GM19468 (cell line): Measurements from ENCODE around the gene LRRC32.

Source experiments
- ATAC-seq: cut with Tn5 transposase; IDR thresholded peaks from one replicate; pipeline ENCODE4 v1.9.1; 2021; ENCODE audit warnings: mild to moderate bottlenecking, moderate library complexity, moderate number of reproducible peaks; ENCODE audit not compliant: unreplicated experiment; ENCODE audit errors: extremely low read depth

The LRRC32 gene

DNA sequence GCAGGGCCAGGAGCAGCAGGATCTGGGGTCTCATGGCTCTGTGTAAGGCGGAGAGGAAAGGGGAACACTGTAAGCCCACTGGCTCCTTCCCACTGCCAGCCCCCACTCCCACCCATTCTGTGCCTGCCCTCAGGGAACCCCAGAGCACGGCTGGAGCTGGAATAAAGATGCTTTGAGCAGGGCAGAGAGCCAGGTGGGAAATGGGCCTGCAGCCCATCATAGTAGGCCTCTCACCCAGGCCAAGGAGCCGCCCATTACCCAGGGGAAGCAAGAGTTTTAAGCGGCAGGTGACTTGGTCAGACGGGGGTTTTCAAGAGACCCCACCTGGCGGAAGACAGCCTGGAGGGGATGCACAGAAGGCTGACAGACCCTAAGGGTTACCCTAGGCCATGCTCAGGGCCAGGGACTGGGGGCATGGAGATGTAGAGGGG is 4.6 kb downstream of the LRRC32 start:
- no peak for ATAC-seq

DNA sequence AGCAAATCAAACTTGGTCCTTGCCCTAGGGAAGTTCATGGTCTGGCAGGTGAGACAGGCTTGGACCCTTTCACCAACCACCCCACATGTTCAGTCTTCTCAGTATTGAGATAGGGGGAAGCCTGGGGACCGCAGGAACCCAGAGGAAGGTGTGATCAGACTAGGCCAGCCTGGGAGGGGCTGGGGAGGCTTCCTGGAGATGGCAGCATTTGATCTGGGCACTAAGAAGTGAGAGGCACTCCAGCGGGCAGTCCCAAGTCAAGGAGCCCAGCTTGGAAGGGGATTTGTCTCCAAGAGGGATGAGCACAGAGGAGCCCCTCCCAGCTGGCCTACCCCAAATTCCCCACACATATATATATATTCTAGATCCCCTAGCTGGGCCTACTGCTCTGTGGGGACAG is 5.4 kb downstream of the LRRC32 start:
- ATAC-seq = no peak

DNA sequence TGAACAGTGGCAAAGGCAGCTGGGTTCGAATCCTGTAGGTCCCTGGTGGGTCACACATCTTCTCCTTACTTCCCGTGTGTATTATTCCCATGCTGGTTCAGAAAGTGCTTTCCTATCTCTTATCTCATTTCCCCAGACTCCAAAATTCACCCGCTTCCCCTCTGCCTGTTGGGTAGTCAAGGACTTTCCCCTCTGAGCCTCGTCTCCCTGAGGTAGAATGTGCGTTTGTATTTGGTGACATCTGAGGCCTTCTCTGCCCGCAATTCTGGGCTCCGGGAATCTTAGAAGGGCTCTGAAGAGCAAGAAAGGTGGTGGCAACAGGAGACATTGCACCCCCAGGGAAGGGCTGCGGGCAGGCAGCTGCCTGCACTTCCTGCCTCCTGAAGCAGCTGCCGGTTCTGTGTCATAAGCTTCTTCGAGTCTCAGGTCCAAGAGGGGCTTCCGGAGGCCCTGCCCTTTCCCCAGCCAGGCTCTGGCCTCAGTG is 5.9 kb downstream of the LRRC32 start:
- ATAC-seq = no peak

GRCh38 chr11:76663912-76664440 is 6.6 kb downstream of the LRRC32 start:
- ATAC-seq = no peak

DNA sequence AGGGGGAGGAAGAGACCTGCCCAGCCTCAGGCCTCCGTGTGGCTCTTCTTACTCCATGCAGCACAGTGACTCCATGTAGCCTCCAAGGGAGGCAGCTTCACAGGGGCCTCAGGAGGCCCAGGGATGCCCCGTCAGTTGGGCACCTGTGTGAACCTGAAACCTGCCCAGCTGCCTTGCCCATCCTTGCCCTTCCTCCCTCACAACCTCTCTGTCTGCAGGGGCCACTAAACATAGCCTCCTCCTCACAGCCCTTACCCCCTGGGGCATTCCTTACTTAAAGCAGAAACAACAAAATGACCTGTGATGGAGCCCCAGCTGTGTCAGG is 7.1 kb downstream of the LRRC32 start:
- ATAC-seq = no peak

- ATAC-seq = no peak
Measured at GRCh38 chr11:76662656-76663485, 7.7 kb downstream of the LRRC32 start.

- no peak for ATAC-seq
Measured at GRCh38 chr11:76661834-76662434, 8.6 kb downstream of the LRRC32 start.

GRCh38 chr11:76661306-76661751 is 9.2 kb downstream of the LRRC32 start:
- ATAC-seq = no peak

DNA sequence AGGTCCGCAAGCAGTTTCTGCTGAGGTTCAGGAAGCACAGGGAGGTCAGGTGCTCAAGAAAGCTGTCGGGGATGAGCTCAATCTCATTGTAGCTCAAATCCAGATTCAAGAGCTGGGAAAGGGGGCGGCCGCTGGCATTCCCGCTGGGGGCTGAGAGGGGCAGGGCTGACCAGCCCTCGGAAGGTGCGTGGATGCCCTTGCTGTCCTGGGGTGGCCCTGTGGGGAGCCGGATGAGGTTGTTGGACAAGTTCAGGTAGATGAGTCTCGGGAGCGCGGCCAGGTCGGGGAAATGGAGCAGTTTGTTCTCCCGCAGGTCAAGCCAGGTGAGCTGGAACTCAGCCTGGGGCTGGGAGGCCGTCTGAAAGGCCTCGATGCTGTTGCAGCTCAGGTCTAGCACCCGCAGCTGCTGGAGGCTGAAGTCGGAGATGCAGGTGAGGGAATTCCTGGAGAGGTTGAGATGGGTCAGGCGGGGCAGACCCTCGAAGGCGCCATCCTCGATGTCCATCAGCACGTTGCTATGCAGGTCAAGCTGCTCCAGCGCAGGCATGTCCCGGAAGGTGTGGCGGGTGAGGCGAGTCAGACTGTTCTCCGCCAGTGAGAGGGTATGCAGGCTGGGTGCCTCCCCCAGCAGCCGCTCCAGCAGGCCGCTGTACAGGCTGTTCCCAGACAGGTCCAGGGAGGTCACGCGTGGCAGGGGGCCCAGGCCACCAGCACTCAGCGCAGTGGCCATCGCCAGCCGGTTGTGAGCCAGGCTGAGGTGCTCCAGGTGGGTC is 9.8 kb downstream of the LRRC32 start:
- no peak for ATAC-seq

GRCh38 chr11:76659672-76660532 is 10.6 kb downstream of the LRRC32 start:
- no peak for ATAC-seq

- ATAC-seq = no peak
Measured at GRCh38 chr11:76658651-76659650, 11.6 kb downstream of the LRRC32 start.

- no peak for ATAC-seq
Measured at GRCh38 chr11:76658231-76658630, 12.3 kb downstream of the LRRC32 start.

DNA sequence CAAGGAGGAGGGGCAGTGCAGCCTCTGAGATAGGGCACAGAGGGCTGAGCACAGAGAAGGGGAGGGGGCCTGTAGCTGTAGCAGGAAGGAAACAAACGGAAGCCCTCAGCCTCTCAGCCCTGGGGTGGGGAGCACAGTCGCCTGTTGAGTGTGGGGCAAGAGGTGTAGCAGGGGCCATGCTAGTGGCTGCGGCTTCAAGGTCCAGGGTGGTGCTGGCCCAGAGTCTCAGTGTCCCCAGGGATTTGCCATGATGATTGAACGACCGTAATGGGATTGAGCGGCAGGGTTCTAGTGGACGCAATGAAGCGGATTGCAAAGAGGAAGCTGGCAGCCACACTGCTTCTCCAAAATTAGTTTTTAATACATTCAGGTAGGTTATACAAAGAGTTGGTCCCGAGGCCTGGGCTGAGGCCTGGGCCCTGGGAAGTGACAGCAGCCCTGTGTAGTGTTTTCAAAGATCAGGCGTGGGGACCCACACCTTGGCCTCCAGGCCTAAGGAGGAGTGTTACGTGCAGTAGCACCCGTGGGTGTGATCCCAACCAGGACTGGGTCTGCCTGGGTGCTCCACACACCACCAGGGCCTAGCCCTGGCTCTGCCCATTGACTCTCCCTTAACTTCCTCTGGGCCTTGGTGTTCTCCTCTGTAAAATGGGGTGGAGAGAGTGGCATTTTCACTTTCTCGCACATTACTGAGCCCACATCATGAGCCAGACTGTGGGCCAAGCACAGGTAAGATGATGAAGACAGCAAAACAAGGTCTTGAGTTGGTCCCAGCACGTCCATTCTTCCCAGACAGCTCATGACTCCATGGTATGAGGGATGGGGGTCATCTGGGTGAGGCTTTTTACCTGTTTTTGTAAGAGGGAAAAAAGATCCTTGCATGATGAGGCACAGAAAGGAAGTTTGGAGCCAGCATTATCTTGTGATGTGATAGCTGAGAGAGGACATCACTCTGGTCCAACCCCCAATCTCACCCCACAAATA is 13.1 kb downstream of the LRRC32 start:
- no peak for ATAC-seq

GRCh38 chr11:76656571-76657081 is 13.9 kb downstream of the LRRC32 start:
- ATAC-seq = no peak

DNA sequence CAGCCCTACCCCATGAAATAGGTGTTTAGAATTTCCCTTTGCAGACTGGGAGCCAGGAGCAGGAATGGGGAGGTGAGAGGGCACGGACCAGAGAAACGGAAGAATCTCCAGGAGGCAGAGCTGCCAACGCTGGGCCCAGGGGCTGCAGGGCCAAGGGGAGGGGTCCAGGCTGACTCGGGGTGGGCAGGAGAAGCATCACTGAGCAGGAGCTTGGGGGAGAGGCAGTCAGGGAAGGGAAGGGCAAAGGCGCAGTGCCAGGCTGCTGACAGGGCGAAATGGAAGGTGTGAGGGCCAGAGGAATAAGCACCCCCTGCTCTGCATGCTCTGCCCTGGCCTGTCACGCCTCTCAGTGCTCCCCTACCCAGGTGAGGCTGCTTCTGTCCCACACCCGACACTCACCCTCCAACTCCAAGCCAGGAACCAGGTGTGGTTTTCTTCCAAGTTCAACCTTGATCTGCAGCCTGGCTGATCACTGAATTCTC is 14.5 kb downstream of the LRRC32 start:
- no peak for ATAC-seq

DNA sequence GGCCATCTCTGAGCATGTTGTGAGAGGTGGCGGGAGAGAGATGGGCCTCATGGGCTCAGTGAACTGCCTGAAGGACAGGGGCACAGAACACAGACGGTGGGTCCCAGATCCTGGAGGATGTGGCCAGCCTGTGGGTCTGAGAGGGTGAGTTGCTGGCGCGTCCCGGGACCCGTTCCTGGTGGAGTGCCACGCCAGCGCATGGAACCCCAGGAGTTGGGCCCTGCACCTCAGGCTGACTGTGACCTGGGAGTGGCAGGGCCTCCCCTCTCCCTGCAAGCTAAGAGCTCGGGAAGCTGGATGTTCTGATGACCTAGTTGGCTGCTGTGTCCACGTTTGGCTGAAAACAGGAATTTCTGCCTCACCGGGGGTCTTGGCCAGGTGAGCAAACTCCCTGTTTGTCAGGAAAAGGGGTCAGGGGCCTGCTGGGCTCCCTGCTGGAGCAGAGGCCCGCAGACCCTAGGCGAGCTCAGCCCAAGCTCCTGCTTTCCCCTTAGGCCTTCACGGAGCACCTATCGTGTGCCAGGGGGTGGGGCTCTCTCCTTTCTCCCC is 15.0 kb downstream of the LRRC32 start:
- no peak for ATAC-seq

GRCh38 chr11:76654980-76655379 is 15.6 kb downstream of the LRRC32 start:
- ATAC-seq = no peak
